ENCODE data around the gene GLDN. TPM values are rescaled to one million over a fixed set of nuclear protein-coding genes. Genes with fewer than 3 reads are reported as not detected.

GLDN gene
- total RNA-seq, 1 donor from 2014 or later = 0.21 TPM

- Mint-ChIP-seq H3K9me3 (ENCODE audit: unreplicated experiment) (no peaks in the 10 kb centered on the region), H3K4me3 (ENCODE audit: unreplicated experiment) (no peak overlapping the region), H3K4me1 (ENCODE audit: unreplicated experiment) (peaks cover 8% of the 10 kb centered on the region), H3K27me3 (ENCODE audit: unreplicated experiment) (peaks cover 2% of the 10 kb centered on the region), H3K36me3 (ENCODE audit: low read depth, unreplicated experiment) (no peaks in the 10 kb centered on the region), H3K27ac (ENCODE audit: unreplicated experiment) (no peak overlapping the region)
- DNase-seq (ENCODE audit: low spot score) = no peak
- TF ChIP-seq CTCF (IDR thresholded peaks at IDR 0.05; ENCODE audit: unreplicated experiment) = no peak
These were observed 9.3 kb downstream of the GLDN start for GRCh38 chr15:51350723-51351122.

GRCh38 chr15:51353976-51354375 lies 12.5 kb downstream of the GLDN start:
- Mint-ChIP-seq H3K27ac (ENCODE audit: unreplicated experiment) (no peak overlapping the region), H3K9me3 (ENCODE audit: unreplicated experiment) (no peaks in the 10 kb centered on the region), H3K4me3 (ENCODE audit: unreplicated experiment) (no peak overlapping the region), H3K27me3 (ENCODE audit: unreplicated experiment) (no peaks in the 10 kb centered on the region), H3K36me3 (ENCODE audit: low read depth, unreplicated experiment) (no peaks in the 10 kb centered on the region), H3K4me1 (ENCODE audit: unreplicated experiment) (peaks cover 8% of the 10 kb centered on the region)
- DNase-seq (ENCODE audit: low spot score) = no peak
- no peak for TF ChIP-seq CTCF (IDR thresholded peaks at IDR 0.05; ENCODE audit: unreplicated experiment)

GRCh38 chr15:51355096-51355495 lies 13.6 kb downstream of the GLDN start:
- H3K4me1 Mint-ChIP-seq (ENCODE audit: unreplicated experiment) = peaks cover 8% of the 10 kb centered on the region
- H3K27me3 Mint-ChIP-seq (ENCODE audit: unreplicated experiment) = no peaks in the 10 kb centered on the region
- H3K36me3 Mint-ChIP-seq (ENCODE audit: low read depth, unreplicated experiment) = no peaks in the 10 kb centered on the region
- no peak overlapping the region for H3K27ac Mint-ChIP-seq (ENCODE audit: unreplicated experiment)
- no peak for DNase-seq (ENCODE audit: low spot score)
- no peaks in the 10 kb centered on the region for H3K9me3 Mint-ChIP-seq (ENCODE audit: unreplicated experiment)
- TF ChIP-seq CTCF (IDR thresholded peaks at IDR 0.05; ENCODE audit: unreplicated experiment) = no peak
- no peak overlapping the region for H3K4me3 Mint-ChIP-seq (ENCODE audit: unreplicated experiment)

- Mint-ChIP-seq H3K27me3 (ENCODE audit: unreplicated experiment) (no peaks in the 10 kb centered on the region), H3K4me1 (ENCODE audit: unreplicated experiment) (peaks cover 8% of the 10 kb centered on the region), H3K4me3 (ENCODE audit: unreplicated experiment) (no peak overlapping the region), H3K27ac (ENCODE audit: unreplicated experiment) (no peak overlapping the region), H3K9me3 (ENCODE audit: unreplicated experiment) (no peaks in the 10 kb centered on the region), H3K36me3 (ENCODE audit: low read depth, unreplicated experiment) (no peaks in the 10 kb centered on the region)
- no peak for DNase-seq (ENCODE audit: low spot score)
- no peak for TF ChIP-seq CTCF (IDR thresholded peaks at IDR 0.05; ENCODE audit: unreplicated experiment)
These were observed 14.7 kb downstream of the GLDN start for GRCh38 chr15:51356147-51356546.

GRCh38 chr15:51356983-51357382 lies 15.5 kb downstream of the GLDN start:
- no peak overlapping the region for H3K27ac Mint-ChIP-seq (ENCODE audit: unreplicated experiment)
- TF ChIP-seq CTCF (IDR thresholded peaks at IDR 0.05; ENCODE audit: unreplicated experiment) = no peak
- no peaks in the 10 kb centered on the region for H3K36me3 Mint-ChIP-seq (ENCODE audit: low read depth, unreplicated experiment)

More at GRCh38 chr15:51356983-51357382, 15.5 kb downstream of the GLDN start:
- peaks cover 8% of the 10 kb centered on the region for H3K4me1 Mint-ChIP-seq (ENCODE audit: unreplicated experiment)
- H3K27me3 Mint-ChIP-seq (ENCODE audit: unreplicated experiment) = no peaks in the 10 kb centered on the region
- no peak overlapping the region for H3K4me3 Mint-ChIP-seq (ENCODE audit: unreplicated experiment)
- no peak for DNase-seq (ENCODE audit: low spot score)
- H3K9me3 Mint-ChIP-seq (ENCODE audit: unreplicated experiment) = no peaks in the 10 kb centered on the region

Measured in endothelial cell (in vitro differentiated cells).